ENCODE data around the gene TMEM62.
"Not testable (repeated sequence)": the region's sequence is repeated elsewhere in the genome, so short reads cannot be mapped to it uniquely, and the experiment has no call there.

TMEM62 gene

DNA sequence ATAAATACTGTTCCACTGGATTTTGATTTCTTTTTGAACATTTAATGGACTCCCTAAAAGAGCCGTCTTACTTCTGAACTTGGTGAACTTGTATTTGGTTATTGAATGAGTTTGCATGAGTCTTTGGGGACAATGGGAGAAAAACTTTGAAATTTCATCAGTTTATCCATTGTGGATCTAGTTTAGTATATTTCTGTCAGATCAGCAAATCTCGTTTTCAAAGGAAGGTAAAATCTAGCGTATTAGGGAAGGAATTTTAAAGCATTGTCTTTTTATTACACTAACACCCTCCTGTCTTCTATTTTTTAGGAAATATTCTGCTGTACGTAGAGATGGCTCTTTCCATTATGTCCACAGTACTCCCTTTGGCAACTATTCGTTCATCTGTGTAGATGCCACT is 12.8 kb downstream of the TMEM62 start:
- no peak for DNase-seq (ENCODE audit: low read depth)
- H3K4me3 ChIP-seq (ENCODE audit: low read depth, low read length) = no peak overlapping the region
- TF ChIP-seq, protein P1, sequence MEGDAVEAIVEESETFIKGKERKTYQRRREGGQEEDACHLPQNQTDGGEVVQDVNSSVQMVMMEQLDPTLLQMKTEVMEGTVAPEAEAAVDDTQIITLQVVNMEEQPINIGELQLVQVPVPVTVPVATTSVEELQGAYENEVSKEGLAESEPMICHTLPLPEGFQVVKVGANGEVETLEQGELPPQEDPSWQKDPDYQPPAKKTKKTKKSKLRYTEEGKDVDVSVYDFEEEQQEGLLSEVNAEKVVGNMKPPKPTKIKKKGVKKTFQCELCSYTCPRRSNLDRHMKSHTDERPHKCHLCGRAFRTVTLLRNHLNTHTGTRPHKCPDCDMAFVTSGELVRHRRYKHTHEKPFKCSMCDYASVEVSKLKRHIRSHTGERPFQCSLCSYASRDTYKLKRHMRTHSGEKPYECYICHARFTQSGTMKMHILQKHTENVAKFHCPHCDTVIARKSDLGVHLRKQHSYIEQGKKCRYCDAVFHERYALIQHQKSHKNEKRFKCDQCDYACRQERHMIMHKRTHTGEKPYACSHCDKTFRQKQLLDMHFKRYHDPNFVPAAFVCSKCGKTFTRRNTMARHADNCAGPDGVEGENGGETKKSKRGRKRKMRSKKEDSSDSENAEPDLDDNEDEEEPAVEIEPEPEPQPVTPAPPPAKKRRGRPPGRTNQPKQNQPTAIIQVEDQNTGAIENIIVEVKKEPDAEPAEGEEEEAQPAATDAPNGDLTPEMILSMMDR (IDR thresholded peaks at IDR 0.05; ENCODE audit: low read depth, low read length) = no peak
- TF ChIP-seq POLR2A (IDR thresholded peaks at IDR 0.05; ENCODE audit: extremely low read depth, insufficient read length) (no peak), MYC (IDR thresholded peaks at IDR 0.05; ENCODE audit: low read depth, low read length) (no peak)

DNA sequence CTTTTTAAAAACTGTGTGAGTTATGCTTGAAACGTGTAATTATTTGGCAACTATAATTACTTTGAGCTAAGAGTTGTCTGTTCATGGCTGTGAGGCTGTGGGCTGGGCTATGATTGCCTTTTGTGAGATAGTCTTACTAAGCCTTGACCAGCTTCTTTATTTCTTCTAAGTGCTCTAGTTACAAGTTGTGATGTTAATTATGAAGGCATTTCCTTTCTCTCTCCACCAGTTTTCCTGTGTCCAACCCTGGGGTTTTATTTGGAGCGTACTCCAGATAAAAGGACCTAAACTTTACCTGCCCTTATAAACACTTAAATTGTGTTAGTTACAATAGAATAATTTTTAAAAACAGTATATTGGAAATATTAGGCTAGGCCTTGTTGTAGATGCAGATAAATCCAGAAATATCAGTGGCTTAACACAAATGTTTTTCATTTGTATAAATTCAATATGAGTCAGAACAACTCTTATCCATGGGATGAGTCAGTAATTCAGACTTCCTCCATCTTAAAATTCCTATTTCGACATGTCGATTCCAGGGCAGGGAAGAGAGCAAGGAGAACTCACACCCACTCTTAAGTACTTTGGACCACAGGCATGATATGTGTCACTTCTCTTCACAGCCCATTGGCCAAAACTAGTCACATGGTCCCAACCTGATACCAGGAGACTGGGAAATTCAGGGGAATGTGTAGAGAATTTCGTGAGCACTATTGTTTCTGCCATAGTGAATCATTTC is 17.0 kb downstream of the TMEM62 start:
- DNase-seq (ENCODE audit: low read depth) = no peak
- TF ChIP-seq MYC (IDR thresholded peaks at IDR 0.05; ENCODE audit: low read depth, low read length) (no peak), POLR2A (IDR thresholded peaks at IDR 0.05; ENCODE audit: extremely low read depth, insufficient read length) (no peak)
- TF ChIP-seq, protein P1 (IDR thresholded peaks at IDR 0.05; ENCODE audit: low read depth, low read length) = no peak
- TF ChIP-seq, protein P2, sequence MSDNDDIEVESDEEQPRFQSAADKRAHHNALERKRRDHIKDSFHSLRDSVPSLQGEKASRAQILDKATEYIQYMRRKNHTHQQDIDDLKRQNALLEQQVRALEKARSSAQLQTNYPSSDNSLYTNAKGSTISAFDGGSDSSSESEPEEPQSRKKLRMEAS (IDR thresholded peaks at IDR 0.05; ENCODE audit: low read depth, low read length) = no peak
- H3K4me3 ChIP-seq (ENCODE audit: low read depth, low read length) = no peak overlapping the region

DNA sequence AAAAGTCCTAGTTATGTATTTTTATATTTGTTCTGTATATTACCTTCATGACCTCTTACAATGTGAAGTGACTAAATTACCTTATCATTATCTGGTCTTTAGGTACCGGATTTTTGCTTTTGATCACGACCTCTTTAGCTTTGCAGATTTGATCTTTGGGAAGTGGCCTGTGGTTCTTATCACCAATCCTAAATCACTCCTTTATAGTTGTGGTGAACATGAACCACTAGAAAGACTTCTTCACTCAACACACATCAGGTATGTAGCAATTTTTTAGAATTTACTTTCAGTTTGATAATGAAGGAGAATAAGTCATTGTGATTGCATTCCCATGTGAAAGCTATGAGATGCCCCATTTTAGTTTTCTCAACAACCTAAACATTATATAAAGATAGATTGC is 18.3 kb downstream of the TMEM62 start:
- no peak overlapping the region for H3K4me3 ChIP-seq (ENCODE audit: low read depth, low read length)
- TF ChIP-seq, protein P2 (IDR thresholded peaks at IDR 0.05; ENCODE audit: low read depth, low read length) = no peak
- TF ChIP-seq, protein P1 (IDR thresholded peaks at IDR 0.05; ENCODE audit: low read depth, low read length) = no peak
- TF ChIP-seq POLR2A (IDR thresholded peaks at IDR 0.05; ENCODE audit: extremely low read depth, insufficient read length) (no peak), MYC (IDR thresholded peaks at IDR 0.05; ENCODE audit: low read depth, low read length) (no peak)
- no peak for DNase-seq (ENCODE audit: low read depth)

DNA sequence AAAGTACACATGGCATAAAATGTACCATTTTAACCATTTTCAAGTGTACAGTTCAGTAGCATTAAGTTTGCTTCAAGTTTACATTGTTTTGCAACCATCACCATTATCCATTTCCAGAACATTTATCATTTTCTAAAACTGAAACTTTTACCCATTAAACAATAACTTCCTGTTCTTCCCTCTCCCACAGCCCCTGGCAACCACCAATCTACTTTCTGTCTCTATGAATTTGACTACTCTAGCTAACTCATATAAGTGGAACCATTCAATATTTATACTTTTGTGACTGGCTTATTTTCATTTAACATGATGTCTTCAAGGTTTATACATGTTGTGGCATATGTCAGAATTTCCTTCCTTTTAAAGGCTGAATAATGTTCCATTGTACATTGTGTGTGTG is 19.9 kb downstream of the TMEM62 start:
- TF ChIP-seq, protein P1 (IDR thresholded peaks at IDR 0.05; ENCODE audit: low read depth, low read length) = no peak
- TF ChIP-seq, protein P2 (IDR thresholded peaks at IDR 0.05; ENCODE audit: low read depth, low read length) = no peak
- TF ChIP-seq MYC (IDR thresholded peaks at IDR 0.05; ENCODE audit: low read depth, low read length) (no peak), POLR2A (IDR thresholded peaks at IDR 0.05; ENCODE audit: extremely low read depth, insufficient read length) (no peak)

DNA sequence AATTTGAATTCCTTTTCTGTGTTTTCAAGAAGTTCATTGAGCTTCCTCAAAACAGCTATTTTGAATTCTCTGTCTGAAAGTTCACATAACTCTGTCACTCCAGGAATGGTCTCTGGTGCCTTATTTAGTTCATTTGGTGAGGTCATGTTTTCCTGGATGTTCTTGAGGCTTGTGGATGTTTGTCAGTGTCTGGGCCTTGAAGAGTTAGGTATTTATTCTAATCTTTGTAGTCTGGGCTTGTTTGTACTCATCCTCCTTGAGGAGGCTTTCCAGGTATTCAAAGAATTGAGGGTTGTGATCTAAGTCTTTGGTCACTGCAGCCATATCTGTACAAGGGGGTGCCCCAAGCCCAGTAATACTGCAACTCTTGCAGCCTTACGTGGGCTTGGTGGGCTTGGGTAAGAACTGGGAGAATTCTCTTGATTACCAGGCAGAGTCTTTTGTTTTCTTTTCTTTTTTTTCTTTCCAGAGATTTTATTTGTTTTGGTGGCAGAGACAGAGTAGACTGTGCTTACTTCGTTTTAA is 32.5 kb downstream of the TMEM62 start:
- TF ChIP-seq, protein P2 (IDR thresholded peaks at IDR 0.05; ENCODE audit: low read depth, low read length) = no peak
- TF ChIP-seq, protein P1 (IDR thresholded peaks at IDR 0.05; ENCODE audit: low read depth, low read length) = no peak
- TF ChIP-seq POLR2A (IDR thresholded peaks at IDR 0.05; ENCODE audit: extremely low read depth, insufficient read length) (no peak), MYC (IDR thresholded peaks at IDR 0.05; ENCODE audit: low read depth, low read length) (no peak)
- no peak overlapping the region for H3K4me3 ChIP-seq (ENCODE audit: low read depth, low read length)
- no peak for DNase-seq (ENCODE audit: low read depth)

More for the DNA sequence above, 19.9 kb downstream of the TMEM62 start:
- H3K4me3 ChIP-seq (ENCODE audit: low read depth, low read length) = no peak overlapping the region
- no peak for DNase-seq (ENCODE audit: low read depth)

DNA sequence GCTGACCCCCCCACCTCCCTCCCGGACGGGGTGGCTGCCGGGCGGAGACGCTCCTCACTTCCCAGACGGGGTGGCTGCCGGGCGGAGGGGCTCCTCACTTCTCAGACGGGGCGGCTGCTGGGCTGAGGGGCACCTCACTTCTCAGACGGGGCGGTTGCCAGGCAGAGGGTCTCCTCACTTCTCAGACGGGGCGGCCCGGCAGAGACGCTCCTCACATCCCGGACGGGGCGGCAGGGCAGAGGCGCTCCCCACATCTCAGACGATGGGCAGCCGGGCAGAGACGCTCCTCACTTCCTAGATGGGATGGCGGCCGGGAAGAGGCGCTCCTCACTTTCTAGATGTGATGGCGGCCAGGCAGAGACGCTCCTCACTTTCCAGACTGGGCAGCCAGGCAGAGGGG is 33.9 kb downstream of the TMEM62 start:
- not testable (repeated sequence) for H3K4me3 ChIP-seq (ENCODE audit: low read depth, low read length); DNase-seq (ENCODE audit: low read depth)

Data from NB4 (cell line).